Activated CD8-positive, alpha-beta T cell treated with anti-CD3 and anti-CD28 coated beads, Interleukin-2, amount 10 ng/mL, durations not matched to agents 7 days and 5 days (primary cell): Measurements from ENCODE around the gene SLC25A19. TPM values are rescaled to one million over a fixed set of nuclear protein-coding genes. Genes with fewer than 3 reads are reported as not detected.

Source experiments
- ATAC-seq: fragments of 150-1000 bp; cut with Tn5 transposase; one replicate; pipeline ENCODE4 v1.10.0; 2021; ENCODE audit warnings: moderate library complexity
- CTCF ChIA-PET: fragments of 350-600 bp; sonication (Branson Sonifier 250); formaldehyde crosslinking; loops from one replicate; lab custom pipeline; 2021; ENCODE audit warnings: antibody characterized with exemption; lab: Charles Lee
- POLR2A ChIA-PET: fragments of 350-600 bp; sonication (Branson Sonifier 250); formaldehyde crosslinking; loops from one replicate; lab custom pipeline; 2021; ENCODE audit warnings: antibody characterized with exemption; lab: Charles Lee
- DNase-seq: peaks from one replicate; pipeline ENCODE4 v3.0.0-alpha.2; 2020
- H3K27ac Mint-ChIP-seq: one replicate; pipeline ENCODE4 v1.8.0; 2021; ENCODE audit warnings: mild to moderate bottlenecking, mixed read lengths
- H3K27me3 Mint-ChIP-seq: one replicate; pipeline ENCODE4 v1.8.0; 2021; ENCODE audit warnings: low read depth, mixed read lengths
- H3K36me3 Mint-ChIP-seq: one replicate; pipeline ENCODE4 v1.8.0; 2021; ENCODE audit warnings: low read depth, mixed read lengths
- H3K4me1 Mint-ChIP-seq: one replicate; pipeline ENCODE4 v1.8.0; 2021; ENCODE audit warnings: low read depth, mixed read lengths
- H3K4me3 Mint-ChIP-seq: one replicate; pipeline ENCODE4 v1.8.0; 2021; ENCODE audit warnings: mild to moderate bottlenecking, mixed read lengths
- H3K9me3 Mint-ChIP-seq: one replicate; pipeline ENCODE4 v1.8.0; 2022; ENCODE audit warnings: mixed read lengths; ENCODE audit not compliant: insufficient read depth
- total RNA-seq, 2 experiments: library from RNA; stranded (reverse); gene quantifications; one replicate each; pipeline ENCODE4 v1.2.3, GENCODE V29; 2021

SLC25A19 gene
- 10 to 100 TPM; 41.1 to 43.6 TPM for total RNA-seq

DNA sequence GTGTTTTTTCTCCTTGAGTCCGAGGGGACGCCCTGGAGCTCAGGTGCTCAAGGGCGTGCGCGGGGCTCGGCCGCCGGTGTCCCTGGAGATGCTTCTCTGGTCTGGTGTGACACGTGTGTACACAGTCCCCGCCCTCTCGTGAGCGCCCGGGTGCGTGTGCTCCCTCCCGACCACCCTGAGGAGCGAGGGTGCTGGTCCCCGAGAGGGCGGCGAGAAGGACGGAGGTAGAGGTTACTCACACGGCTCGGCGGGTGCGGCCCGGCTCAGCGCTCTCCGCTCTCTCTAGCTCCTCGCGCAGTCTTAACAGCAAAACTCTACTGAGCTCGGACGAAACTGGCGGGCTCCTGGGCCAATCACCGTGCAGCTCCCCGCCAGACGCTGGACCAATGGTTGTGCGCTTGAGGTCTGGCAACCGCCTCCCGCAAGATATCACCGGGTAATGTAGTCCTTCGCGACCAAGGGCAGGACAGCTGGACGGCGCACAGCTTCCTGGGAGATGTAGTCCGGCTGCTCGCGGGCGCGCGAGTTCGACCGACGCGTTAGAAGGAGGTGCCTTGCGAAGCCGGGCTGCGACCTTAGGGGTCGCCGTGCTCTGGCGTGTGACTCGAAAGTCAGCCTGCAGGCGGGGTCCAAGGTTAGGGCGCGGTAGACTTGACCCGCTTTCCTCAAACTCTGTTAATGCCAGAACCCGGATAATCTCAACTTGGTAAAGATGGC is at the start of gene SLC25A19:
TSS of gene SLC25A19 (minus strand) at position 319 of the 717 bp plus-strand sequence. CDS start 2,669 bp downstream, outside the sequence.
- ATAC-seq (peak; percentile 92), DNase-seq (peak; percentile 99)
- peak within 1 kb of the TSS; percentile 100 for H3K27ac Mint-ChIP-seq
- H3K9me3 Mint-ChIP-seq, result no peaks in the 10 kb centered on the region
- ChIA-PET POLR2A (interaction anchor here (0.6 to 3.8 kb wide), 27 partner anchors 8 to 416 kb away, joined by 3 to 76 read pairs (median 5); partner anchors contain the start of genes FDXR, GGA3, GRB2 and MIF4GD), CTCF (interaction anchor here (0.5 to 3.5 kb wide), 28 partner anchors 11 to 312 kb away, joined by 3 to 75 read pairs (median 5); partner anchors contain the start of genes GGA3, GRB2, MIF4GD and MRPS7)
- peak within 1 kb of the TSS; percentile 97 for H3K4me3 Mint-ChIP-seq
- no peaks in the 10 kb centered on the region for H3K27me3 Mint-ChIP-seq
- peaks cover 27% of the 10 kb centered on the region for H3K4me1 Mint-ChIP-seq
- H3K36me3 Mint-ChIP-seq, result peaks cover 26% of the 10 kb centered on the region

DNA sequence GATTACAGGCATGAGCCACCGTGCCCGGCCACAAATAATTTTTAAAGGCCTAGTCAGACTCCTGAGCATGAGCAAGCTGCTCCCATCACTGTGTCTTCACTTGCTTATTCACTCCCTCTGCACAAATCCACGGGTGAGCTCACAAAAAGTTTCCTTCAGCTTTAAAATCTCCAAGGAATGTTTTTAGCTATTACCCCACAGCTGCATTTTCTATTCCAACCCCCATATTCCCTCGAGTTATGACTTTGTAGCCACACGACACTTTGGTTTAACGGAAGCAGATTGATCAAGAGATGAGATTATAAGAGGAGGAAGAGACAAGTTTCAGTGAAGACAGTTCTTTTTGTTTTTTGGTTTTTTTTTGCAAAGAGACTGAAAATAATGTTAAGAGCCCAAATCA is 49.1 kb upstream of the SLC25A19 start:
- Mint-ChIP-seq H3K4me1 (peaks cover 81% of the 10 kb centered on the region), H3K9me3 (peaks cover 4% of the 10 kb centered on the region), H3K27me3 (no peaks in the 10 kb centered on the region), H3K4me3 (peak overlapping the region; percentile 60), H3K27ac (peak overlapping the region; percentile 88), H3K36me3 (peaks cover 30% of the 10 kb centered on the region)
- DNase-seq, result no peak
- ChIA-PET POLR2A (interaction anchor here (0.5 to 1.8 kb wide), 6 partner anchors 9 to 233 kb away, joined by 3 to 10 read pairs (median 4); partner anchors contain the start of gene GRB2), CTCF (interaction anchor here (0.9 to 6.9 kb wide), 9 partner anchors 9 to 178 kb away, joined by 3 to 46 read pairs (median 6); partner anchors contain the start of genes MIF4GD and TSEN54)
- peak; percentile 54 for ATAC-seq

DNA sequence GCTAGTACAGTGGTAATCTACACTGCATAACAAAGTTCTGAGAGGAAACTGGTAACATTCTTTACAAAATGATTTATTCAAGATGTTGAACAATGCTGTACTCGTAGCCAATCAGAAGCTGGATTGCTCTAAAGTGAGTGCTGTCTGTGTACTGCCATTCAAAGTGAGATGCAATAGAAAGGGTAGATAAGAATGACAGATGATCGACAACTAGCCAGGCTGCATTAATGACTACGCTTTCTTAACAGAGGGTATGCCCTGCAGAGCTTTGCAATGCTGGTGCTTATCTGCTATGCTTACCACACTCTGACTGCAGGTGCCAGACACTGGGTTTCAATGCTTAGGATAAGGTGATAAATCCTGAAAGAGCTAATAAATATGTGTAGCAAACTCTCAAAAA is 46.1 kb upstream of the SLC25A19 start:
- peaks cover 4% of the 10 kb centered on the region for H3K9me3 Mint-ChIP-seq
- no peak overlapping the region for H3K4me3 Mint-ChIP-seq
- DNase-seq (no peak), ATAC-seq (no peak)
- ChIA-PET CTCF (interaction anchor here (4.1 to 6.9 kb wide), 4 partner anchors 12 to 77 kb away, joined by 15 to 46 read pairs (median 24); no protein-coding TSS in a partner anchor), POLR2A (interaction anchor here (2.0 kb wide), 1 partner anchor 9 kb away, joined by 5 read pairs; no protein-coding TSS in a partner anchor)
- no peaks in the 10 kb centered on the region for H3K27me3 Mint-ChIP-seq
- H3K4me1 Mint-ChIP-seq, result peaks cover 78% of the 10 kb centered on the region
- peaks cover 40% of the 10 kb centered on the region for H3K36me3 Mint-ChIP-seq
- H3K27ac Mint-ChIP-seq, result peak overlapping the region; percentile 3

DNA sequence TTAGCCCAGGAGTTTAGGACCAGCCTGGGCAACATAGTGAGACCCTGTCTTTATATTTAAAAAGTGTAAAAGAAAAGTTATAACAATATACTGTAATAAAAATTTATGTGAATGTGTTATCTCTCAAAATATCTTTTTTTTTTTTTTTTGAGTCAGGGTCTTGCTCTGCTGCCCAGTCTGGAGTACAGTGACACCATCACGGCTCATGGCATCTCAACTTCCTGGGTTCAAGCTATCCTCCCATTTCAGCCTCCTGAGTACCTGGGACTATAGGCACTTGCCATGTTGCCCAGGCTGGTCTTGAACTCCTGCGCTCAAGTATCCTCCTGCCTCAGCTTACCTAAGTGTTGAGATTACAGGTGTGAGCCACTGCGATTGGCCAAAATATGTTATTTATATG is 45.5 kb upstream of the SLC25A19 start:
- Mint-ChIP-seq H3K36me3 (peaks cover 36% of the 10 kb centered on the region), H3K27ac (peak overlapping the region; percentile 3), H3K27me3 (no peaks in the 10 kb centered on the region), H3K4me1 (peaks cover 77% of the 10 kb centered on the region), H3K9me3 (no peaks in the 10 kb centered on the region), H3K4me3 (no peak overlapping the region)
- DNase-seq (no peak), ATAC-seq (no peak)
- POLR2A ChIA-PET, result interaction anchor here (2.0 kb wide), 1 partner anchor 9 kb away, joined by 5 read pairs; no protein-coding TSS in a partner anchor
- CTCF ChIA-PET, result interaction anchor here (4.2 to 6.9 kb wide), 3 partner anchors 12 to 77 kb away, joined by 19 to 46 read pairs (median 29); no protein-coding TSS in a partner anchor

DNA sequence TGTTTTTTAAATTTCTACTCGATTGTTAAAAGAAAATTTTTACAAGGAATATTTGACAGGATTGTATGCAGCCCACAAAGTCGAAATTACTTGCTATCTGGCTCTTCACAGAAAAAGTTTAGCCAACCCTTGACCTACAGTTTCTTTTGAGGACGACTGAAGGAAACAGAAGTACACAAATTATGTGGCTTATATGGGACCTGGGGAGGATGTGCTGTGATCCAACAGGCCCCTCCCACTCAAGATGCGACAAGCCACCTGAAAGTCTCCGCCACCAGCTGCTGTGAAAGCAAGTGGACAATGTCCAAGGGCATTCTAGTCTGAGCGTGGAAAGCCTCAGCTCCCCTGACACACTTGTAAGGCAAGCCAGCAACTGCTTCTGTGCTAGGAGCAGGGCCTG is 42.4 kb upstream of the SLC25A19 start:
- H3K36me3 Mint-ChIP-seq, result peaks cover 45% of the 10 kb centered on the region
- POLR2A ChIA-PET, result no interaction called here
- CTCF ChIA-PET, result interaction anchor here (1.4 to 1.5 kb wide), 2 partner anchors 9 to 80 kb away, joined by 3 to 5 read pairs; no protein-coding TSS in a partner anchor
- peak overlapping the region; percentile 39 for H3K27ac Mint-ChIP-seq
- H3K9me3 Mint-ChIP-seq, result no peaks in the 10 kb centered on the region
- peaks cover 72% of the 10 kb centered on the region for H3K4me1 Mint-ChIP-seq
- no peaks in the 10 kb centered on the region for H3K27me3 Mint-ChIP-seq
- no peak for DNase-seq
- no peak for ATAC-seq
- H3K4me3 Mint-ChIP-seq, result no peak overlapping the region

DNA sequence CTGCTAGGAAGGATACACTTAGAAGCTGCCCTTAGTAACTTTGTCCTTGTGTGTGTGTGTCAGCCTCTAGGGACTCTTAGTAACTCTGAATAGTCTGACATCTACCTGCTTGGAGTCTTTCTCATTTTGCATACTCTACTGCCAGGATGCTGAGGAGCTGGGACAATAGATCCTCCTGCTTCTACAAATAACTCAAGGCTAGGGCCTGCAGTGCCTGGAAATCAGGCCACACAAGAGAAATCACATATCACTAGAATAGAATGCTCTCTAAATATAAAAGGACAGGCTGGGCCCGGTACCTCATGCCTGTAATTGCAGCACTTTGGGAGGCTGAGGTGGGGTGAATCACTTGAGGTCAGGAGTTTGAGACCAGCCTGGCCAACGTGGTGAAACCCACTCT is 38.5 kb upstream of the SLC25A19 start:
- H3K27me3 Mint-ChIP-seq, result no peaks in the 10 kb centered on the region
- peak overlapping the region; percentile 49 for H3K27ac Mint-ChIP-seq
- DNase-seq, result no peak
- H3K9me3 Mint-ChIP-seq, result no peaks in the 10 kb centered on the region
- peaks cover 47% of the 10 kb centered on the region for H3K36me3 Mint-ChIP-seq
- POLR2A ChIA-PET, result interaction anchor here (1.0 kb wide), 1 partner anchor 78 kb away, joined by 3 read pairs; the partner anchor contains the start of gene GRB2
- H3K4me1 Mint-ChIP-seq, result peaks cover 70% of the 10 kb centered on the region
- H3K4me3 Mint-ChIP-seq, result no peak overlapping the region
- no peak for ATAC-seq
- CTCF ChIA-PET, result interaction anchor here (1.4 kb wide), 1 partner anchor 9 kb away, joined by 6 read pairs; no protein-coding TSS in a partner anchor

DNA sequence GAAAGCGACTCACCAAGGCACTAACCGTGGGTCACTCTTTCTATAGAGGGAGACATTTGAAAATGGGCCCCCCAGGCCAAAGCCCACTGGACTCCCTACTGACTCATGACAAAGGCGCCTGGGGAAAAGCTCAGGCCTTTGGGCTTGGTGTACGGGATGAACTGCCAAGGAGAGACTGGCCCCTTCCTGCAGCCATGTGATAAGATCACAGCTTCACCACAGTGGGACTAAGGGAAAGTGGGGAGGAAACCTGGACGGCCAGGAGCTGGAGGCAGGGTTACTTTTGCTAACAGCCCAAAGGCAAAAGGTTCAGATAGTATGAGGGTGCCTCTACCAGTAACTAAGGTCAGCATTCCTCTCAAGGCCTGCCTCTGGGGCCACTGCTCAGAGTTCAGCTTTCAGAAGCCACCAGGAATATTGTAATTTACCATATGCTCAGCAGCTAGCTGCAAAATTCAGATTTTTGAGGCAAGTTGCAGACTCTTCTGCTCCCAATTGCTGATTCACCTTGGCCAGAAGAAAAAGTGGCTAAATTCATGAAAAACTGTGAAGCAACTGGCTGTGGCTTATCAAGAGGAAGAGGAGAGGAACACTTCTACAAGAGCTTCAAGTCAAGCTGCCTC is 37.1 kb upstream of the SLC25A19 start:
- DNase-seq, result no peak
- Mint-ChIP-seq H3K9me3 (no peaks in the 10 kb centered on the region), H3K4me1 (peaks cover 56% of the 10 kb centered on the region), H3K27ac (peak overlapping the region; percentile 51), H3K27me3 (no peaks in the 10 kb centered on the region), H3K36me3 (peaks cover 42% of the 10 kb centered on the region), H3K4me3 (no peak overlapping the region)
- POLR2A ChIA-PET, result interaction anchor here (0.7 to 1.0 kb wide), 2 partner anchors 79 to 1069 kb away, joined by 3 to 4 read pairs; partner anchors contain the start of gene GRB2
- CTCF ChIA-PET, result interaction anchor here (1.0 to 1.8 kb wide), 8 partner anchors 11 to 86 kb away, joined by 3 to 6 read pairs (median 4); partner anchors contain the start of gene MIF4GD
- ATAC-seq, result no peak

DNA sequence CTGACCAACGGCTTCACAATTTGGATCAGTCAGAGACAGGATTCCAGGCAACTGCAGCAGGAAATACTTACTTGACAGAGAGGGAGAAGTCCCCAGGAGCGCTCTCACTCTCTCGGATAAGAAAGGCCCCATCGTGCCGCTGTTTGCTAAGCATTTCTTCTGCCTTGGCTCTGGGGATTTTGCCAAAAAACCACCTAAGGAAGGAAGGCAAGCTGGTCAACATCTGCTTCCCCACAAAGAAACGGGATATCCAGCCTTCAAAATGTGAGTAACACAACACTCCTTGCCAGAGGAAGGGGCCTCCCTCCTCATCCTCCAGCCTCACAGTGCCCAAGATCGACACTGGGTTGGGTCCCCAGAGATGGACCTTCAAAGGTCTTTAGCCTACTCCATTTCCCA is 36.6 kb upstream of the SLC25A19 start:
- H3K9me3 Mint-ChIP-seq, result no peaks in the 10 kb centered on the region
- no peak overlapping the region for H3K4me3 Mint-ChIP-seq
- ATAC-seq (no peak), DNase-seq (no peak)
- peaks cover 40% of the 10 kb centered on the region for H3K36me3 Mint-ChIP-seq
- CTCF ChIA-PET, result interaction anchor here (1.0 to 1.8 kb wide), 6 partner anchors 11 to 86 kb away, joined by 3 to 6 read pairs (median 4); partner anchors contain the start of gene MIF4GD
- POLR2A ChIA-PET, result interaction anchor here (1.0 kb wide), 1 partner anchor 80 kb away, joined by 4 read pairs; the partner anchor contains the start of gene GRB2
- no peaks in the 10 kb centered on the region for H3K27me3 Mint-ChIP-seq
- peak overlapping the region; percentile 51 for H3K27ac Mint-ChIP-seq
- peaks cover 51% of the 10 kb centered on the region for H3K4me1 Mint-ChIP-seq

DNA sequence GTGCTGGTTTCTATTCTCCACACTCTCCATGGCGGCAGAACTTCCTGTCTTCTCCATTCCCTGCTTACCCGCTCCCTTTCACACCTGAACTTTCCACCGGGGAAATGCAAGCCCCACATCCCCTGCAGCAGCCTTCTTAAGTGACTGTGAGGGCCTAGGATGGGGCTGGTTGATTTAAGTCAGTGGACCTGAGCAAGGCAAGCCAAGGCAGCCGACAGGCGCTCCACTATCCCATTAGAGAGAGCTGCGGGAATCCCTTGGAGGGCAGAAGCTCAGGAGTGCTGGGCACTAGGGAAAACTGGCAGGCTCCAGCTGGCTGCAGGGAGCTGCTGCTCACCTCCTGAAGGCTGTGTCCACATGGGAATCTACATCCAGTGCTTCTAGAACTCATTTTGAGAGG is 36.1 kb upstream of the SLC25A19 start:
- ATAC-seq (no peak), DNase-seq (no peak)
- Mint-ChIP-seq H3K36me3 (peaks cover 42% of the 10 kb centered on the region), H3K4me3 (no peak overlapping the region), H3K9me3 (no peaks in the 10 kb centered on the region), H3K4me1 (peaks cover 48% of the 10 kb centered on the region), H3K27ac (peak overlapping the region; percentile 51), H3K27me3 (no peaks in the 10 kb centered on the region)
- ChIA-PET POLR2A (no interaction called here), CTCF (interaction anchor here (1.0 to 5.7 kb wide), 5 partner anchors 12 to 87 kb away, joined by 3 to 69 read pairs (median 4); no protein-coding TSS in a partner anchor)

DNA sequence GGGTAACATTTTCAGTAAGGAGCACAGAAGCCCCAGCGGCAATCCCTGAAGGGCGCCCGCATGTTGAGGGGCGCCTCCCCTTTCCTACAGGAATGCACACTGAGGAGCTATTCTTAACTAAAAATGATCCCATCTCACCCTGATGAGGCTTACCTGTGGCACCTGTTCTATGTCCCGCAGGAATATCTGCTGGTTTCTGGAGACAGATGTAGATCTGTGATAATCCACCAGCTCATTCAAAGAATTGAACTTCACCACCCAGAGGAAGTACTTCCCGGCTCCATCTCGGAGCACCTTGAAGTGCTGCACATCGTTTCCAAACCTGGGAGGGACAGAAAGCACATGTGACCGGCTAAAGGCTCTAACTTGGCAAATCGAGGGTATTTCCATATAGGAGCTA is 32.3 kb upstream of the SLC25A19 start:
- Mint-ChIP-seq H3K27ac (no peak overlapping the region), H3K4me3 (no peak overlapping the region), H3K27me3 (no peaks in the 10 kb centered on the region), H3K36me3 (peaks cover 50% of the 10 kb centered on the region), H3K9me3 (no peaks in the 10 kb centered on the region), H3K4me1 (peaks cover 39% of the 10 kb centered on the region)
- ATAC-seq (no peak), DNase-seq (no peak)
- CTCF ChIA-PET, result interaction anchor here (0.5 to 5.7 kb wide), 12 partner anchors 8 to 462 kb away, joined by 3 to 69 read pairs (median 7); partner anchors contain the start of genes GRB2, MIF4GD and SLC25A19
- POLR2A ChIA-PET, result interaction anchor here (2.6 kb wide), 1 partner anchor 32 kb away, joined by 7 read pairs; the partner anchor contains the start of gene SLC25A19
